DND-41 (cell line): ENCODE measurements around the gene CD81.
"Not testable (repeated sequence)": the region's sequence is repeated elsewhere in the genome, so short reads cannot be mapped to it uniquely, and the experiment has no call there.

Experiments used
- EZH2 ChIP-seq: IDR thresholded peaks from 3 replicates; pipeline ENCODE4 v1.6.1; 2012; ENCODE audit warnings: borderline replicate concordance, low read depth, mild to moderate bottlenecking, moderate library complexity, low read length, inconsistent platforms; ENCODE audit not compliant: severe bottlenecking
- TF ChIP-seq, protein P1 (sequence below): IDR thresholded peaks from 2 replicates; pipeline ENCODE4 v1.5.1; 2012; ENCODE audit warnings: borderline replicate concordance, low read length, moderate library complexity, mild to moderate bottlenecking; ENCODE audit not compliant: poor library complexity, severe bottlenecking; ENCODE audit errors: extremely low read depth

DNA sequence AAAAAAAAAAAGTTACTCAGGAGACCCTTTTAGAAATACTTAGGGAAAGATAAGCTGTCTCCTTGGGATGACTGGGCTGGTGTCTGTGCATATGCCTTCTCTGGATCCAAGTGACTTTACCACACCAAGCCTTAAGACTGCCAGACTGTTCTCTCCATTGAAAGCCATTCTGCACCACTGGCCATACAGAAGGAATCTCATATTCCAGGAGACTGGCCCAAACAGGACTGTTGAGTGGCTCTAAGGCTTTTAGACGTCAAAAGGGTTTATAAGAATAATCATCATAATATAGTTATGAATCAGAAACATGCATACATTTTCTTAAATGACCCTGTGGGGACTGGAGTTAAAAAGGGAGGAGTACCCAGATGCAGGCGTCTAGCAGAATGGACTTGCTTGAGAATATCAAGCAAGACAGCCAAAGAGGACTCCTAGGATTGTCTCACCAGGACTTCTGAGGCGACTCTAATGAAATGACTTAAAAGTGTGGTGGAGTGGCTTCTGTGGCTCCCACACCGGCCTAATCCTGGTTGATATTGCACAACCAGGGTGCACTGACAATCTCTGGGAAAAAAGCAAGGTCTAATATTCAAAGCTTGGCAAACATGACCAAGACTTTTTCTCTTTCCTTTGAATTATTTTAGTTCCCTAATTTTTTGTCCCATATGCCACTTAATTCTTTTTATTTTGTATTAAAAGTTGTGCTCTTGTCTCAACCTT is 43.5 kb upstream of the CD81 start:
- TF ChIP-seq, protein P1, sequence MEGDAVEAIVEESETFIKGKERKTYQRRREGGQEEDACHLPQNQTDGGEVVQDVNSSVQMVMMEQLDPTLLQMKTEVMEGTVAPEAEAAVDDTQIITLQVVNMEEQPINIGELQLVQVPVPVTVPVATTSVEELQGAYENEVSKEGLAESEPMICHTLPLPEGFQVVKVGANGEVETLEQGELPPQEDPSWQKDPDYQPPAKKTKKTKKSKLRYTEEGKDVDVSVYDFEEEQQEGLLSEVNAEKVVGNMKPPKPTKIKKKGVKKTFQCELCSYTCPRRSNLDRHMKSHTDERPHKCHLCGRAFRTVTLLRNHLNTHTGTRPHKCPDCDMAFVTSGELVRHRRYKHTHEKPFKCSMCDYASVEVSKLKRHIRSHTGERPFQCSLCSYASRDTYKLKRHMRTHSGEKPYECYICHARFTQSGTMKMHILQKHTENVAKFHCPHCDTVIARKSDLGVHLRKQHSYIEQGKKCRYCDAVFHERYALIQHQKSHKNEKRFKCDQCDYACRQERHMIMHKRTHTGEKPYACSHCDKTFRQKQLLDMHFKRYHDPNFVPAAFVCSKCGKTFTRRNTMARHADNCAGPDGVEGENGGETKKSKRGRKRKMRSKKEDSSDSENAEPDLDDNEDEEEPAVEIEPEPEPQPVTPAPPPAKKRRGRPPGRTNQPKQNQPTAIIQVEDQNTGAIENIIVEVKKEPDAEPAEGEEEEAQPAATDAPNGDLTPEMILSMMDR: not testable (repeated sequence)
- TF ChIP-seq EZH2: not testable (repeated sequence)
